Nephron progenitor cell (in vitro differentiated cells): ENCODE measurements around the gene DNAH2.
A peak's percentile ranks its signal among the peaks of the same experiment; 100 is the strongest.

ENCODE experiments used
- DNase-seq: peaks from one replicate; pipeline ENCODE4 v3.0.0; 2021
- H3K27ac Mint-ChIP-seq: 2 replicates; pipeline ENCODE4 v1.8.0; 2021; ENCODE audit warnings: mild to moderate bottlenecking, moderate library complexity, mixed read lengths
- H3K27me3 Mint-ChIP-seq: 2 replicates; pipeline ENCODE4 v1.8.0; 2021; ENCODE audit warnings: mild to moderate bottlenecking, low read depth, mixed read lengths; ENCODE audit not compliant: poor library complexity
- H3K36me3 Mint-ChIP-seq: 2 replicates; pipeline ENCODE4 v1.8.0; 2021; ENCODE audit warnings: low read depth, mixed read lengths
- H3K4me1 Mint-ChIP-seq: 2 replicates; pipeline ENCODE4 v1.8.0; 2021; ENCODE audit warnings: mixed read lengths
- H3K4me3 Mint-ChIP-seq: 2 replicates; pipeline ENCODE4 v1.8.0; 2021; ENCODE audit warnings: mild to moderate bottlenecking, moderate library complexity, mixed read lengths
- H3K9me3 Mint-ChIP-seq: 2 replicates; pipeline ENCODE4 v1.8.0; 2021; ENCODE audit warnings: mild to moderate bottlenecking, moderate library complexity, mixed read lengths
- TF ChIP-seq, protein P1 (sequence below): fragments of 200-600 bp; sonication (generic); IDR thresholded peaks from 2 replicates; pipeline ENCODE4 v1.5.0; 2021; ENCODE audit warnings: antibody characterized with exemption

Gene DNAH2

GRCh38 chr17:7840441-7840840 is 122.9 kb downstream of the DNAH2 start:
- no peak for DNase-seq
- no peaks in the 10 kb centered on the region for H3K9me3 Mint-ChIP-seq
- no peaks in the 10 kb centered on the region for H3K27me3 Mint-ChIP-seq
- peak overlapping the region; percentile 98 for H3K27ac Mint-ChIP-seq
- peak overlapping the region; percentile 100 for H3K4me3 Mint-ChIP-seq
- TF ChIP-seq, protein P1, sequence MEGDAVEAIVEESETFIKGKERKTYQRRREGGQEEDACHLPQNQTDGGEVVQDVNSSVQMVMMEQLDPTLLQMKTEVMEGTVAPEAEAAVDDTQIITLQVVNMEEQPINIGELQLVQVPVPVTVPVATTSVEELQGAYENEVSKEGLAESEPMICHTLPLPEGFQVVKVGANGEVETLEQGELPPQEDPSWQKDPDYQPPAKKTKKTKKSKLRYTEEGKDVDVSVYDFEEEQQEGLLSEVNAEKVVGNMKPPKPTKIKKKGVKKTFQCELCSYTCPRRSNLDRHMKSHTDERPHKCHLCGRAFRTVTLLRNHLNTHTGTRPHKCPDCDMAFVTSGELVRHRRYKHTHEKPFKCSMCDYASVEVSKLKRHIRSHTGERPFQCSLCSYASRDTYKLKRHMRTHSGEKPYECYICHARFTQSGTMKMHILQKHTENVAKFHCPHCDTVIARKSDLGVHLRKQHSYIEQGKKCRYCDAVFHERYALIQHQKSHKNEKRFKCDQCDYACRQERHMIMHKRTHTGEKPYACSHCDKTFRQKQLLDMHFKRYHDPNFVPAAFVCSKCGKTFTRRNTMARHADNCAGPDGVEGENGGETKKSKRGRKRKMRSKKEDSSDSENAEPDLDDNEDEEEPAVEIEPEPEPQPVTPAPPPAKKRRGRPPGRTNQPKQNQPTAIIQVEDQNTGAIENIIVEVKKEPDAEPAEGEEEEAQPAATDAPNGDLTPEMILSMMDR: no peak
- peaks cover 75% of the 10 kb centered on the region for H3K4me1 Mint-ChIP-seq
- peaks cover 13% of the 10 kb centered on the region for H3K36me3 Mint-ChIP-seq

DNA sequence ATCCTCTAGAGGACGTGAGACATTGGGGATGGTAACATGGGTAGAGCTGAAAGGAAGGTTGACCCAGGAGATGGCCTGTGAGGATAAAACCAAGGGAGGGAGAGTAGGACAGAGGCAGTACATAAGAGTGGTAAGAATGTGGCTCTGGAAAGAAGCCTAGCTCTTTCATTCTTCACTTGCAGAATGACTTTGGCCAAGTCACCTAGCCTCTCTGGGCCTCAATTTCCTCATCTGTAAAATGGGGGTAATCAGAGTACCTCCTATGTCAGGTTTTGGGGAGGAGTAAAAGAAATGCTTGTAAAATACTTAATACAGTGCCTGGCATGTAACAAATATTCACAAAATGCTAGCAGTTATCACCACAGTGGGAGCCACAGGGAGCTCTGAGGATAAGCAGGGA is 123.3 kb downstream of the DNAH2 start:
- H3K4me3 Mint-ChIP-seq: peak overlapping the region; percentile 100

DNA sequence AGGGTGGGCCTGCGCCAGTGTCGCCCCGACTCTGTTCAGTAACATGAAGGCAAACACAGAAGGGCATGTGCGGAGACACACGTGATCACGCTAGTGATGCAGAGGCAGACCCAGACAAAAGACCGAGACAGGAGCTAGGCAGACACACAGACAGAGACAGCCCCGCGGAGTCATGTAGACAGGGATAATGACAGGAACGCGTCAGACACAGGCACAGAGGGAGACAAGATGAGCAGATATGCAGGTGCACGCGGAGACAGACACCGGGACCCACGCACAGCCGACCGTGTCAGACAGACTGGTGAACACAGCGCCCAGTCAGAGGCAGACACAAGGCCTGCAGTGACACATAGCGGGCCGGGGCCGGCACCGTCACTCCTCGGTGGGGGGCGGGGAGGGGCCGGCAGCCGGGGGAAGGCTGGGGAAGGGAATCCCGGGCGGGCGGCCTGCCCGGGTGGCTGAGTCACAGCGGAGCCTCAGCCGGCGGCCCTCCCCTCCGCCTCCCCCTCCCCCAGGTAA is 123.9 kb downstream of the DNAH2 start:
- peak; percentile 67 for DNase-seq
- Mint-ChIP-seq H3K9me3 (no peaks in the 10 kb centered on the region), H3K4me3 (peak overlapping the region; percentile 100), H3K4me1 (peaks cover 79% of the 10 kb centered on the region), H3K36me3 (peaks cover 14% of the 10 kb centered on the region), H3K27me3 (no peaks in the 10 kb centered on the region), H3K27ac (peak overlapping the region; percentile 98)
- TF ChIP-seq, protein P1: no peak

More for the DNA sequence above, 123.3 kb downstream of the DNAH2 start:
- H3K36me3 Mint-ChIP-seq: peaks cover 13% of the 10 kb centered on the region
- no peaks in the 10 kb centered on the region for H3K27me3 Mint-ChIP-seq
- peaks cover 79% of the 10 kb centered on the region for H3K4me1 Mint-ChIP-seq
- no peak for DNase-seq
- TF ChIP-seq, protein P1: no peak
- peak overlapping the region; percentile 98 for H3K27ac Mint-ChIP-seq
- no peaks in the 10 kb centered on the region for H3K9me3 Mint-ChIP-seq

DNA sequence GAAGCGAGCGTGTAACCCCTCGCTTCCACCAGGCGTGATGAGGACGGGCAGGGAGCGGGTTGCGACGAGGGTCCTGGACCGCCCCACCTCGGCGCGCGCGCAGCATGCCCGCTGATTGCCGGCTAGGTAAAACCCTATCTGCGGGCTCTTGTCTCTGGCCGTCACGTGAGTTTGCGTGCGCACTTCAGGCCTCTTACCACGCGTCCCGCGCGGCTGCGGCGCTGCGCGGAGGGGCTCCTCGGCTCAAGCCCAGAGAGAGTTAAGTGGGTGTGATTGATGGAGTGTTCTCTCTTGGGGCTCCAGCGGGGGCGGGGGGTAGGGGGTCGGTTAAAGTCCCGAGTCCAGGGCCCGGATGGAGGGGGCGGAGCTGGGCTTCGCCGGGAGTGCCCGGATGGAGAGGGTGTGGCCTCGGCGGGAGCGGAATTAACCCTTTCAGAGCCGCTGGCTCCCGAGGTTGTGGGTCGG is 124.4 kb downstream of the DNAH2 start:
- DNase-seq: peak; percentile 96
- TF ChIP-seq, protein P1: no peak
- peaks cover 80% of the 10 kb centered on the region for H3K4me1 Mint-ChIP-seq
- no peaks in the 10 kb centered on the region for H3K27me3 Mint-ChIP-seq
- peak overlapping the region; percentile 98 for H3K27ac Mint-ChIP-seq
- H3K9me3 Mint-ChIP-seq: no peaks in the 10 kb centered on the region
- peaks cover 19% of the 10 kb centered on the region for H3K36me3 Mint-ChIP-seq
- H3K4me3 Mint-ChIP-seq: peak overlapping the region; percentile 92

DNA sequence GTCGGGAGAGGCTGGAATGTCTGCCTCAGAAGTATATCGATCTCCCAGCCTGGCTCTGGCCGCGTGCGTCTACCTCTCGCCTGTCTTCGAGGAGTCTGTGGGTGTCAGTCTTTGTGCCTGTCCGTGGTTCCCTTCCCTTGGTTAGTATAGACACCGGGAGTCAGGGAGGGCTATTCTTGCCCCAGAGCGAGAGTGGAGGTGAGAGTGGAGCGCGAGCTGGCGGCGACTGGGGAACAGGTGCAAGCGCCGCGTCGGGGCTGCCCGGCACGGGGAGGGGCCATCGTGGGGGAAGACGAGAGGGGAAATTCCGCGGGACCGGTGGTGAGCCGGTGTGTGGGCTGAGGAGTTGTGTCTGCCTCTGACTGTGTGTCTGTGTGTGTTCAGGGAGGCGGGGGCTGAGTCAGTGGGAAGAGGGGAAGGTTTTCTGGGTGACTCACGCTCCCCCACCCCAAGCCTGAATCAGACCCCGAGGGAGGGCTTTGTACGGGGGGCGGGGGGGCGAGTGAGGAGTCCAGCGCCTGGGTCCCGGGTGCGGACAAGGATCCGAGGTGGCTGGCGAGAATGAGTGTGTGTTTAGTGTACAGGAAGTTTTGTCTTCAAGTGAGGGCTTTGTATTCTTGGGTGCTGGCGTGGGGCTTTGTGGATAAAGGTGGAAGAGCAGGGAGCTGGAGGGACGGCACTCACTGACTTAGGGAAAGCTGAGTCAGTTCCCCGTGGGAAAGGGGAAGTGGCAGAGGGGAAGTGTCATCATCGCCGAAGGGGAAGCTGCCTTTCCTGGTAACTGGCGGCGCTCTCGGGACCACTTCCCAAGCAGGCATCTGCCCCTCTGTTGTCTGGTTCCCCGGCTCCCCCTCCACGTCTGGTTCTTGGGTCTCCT is 125.1 kb downstream of the DNAH2 start:
- TF ChIP-seq, protein P1: no peak
- no peak for DNase-seq
- H3K4me1 Mint-ChIP-seq: peaks cover 74% of the 10 kb centered on the region

More for the DNA sequence above, 125.1 kb downstream of the DNAH2 start:
- Mint-ChIP-seq H3K36me3 (peaks cover 21% of the 10 kb centered on the region), H3K9me3 (no peaks in the 10 kb centered on the region), H3K27me3 (no peaks in the 10 kb centered on the region), H3K4me3 (peak overlapping the region; percentile 92), H3K27ac (peak overlapping the region; percentile 92)
